Endothelial cell of umbilical vein (primary cell): ENCODE data around the gene NMT2. TPM values are rescaled to one million over a fixed set of nuclear protein-coding genes. Genes with fewer than 3 reads are reported as not detected.

ENCODE experiments used
- Bru-seq: library from RNA; stranded (reverse); fragments of 400-500 nt; gene quantifications from one replicate; lab custom pipeline; 2021; lab: Mats Ljungman, UMichigan
- BruChase-seq, 2 experiments: library from RNA; stranded (reverse); fragments of 400-500 nt; gene quantifications; one replicate each; lab custom pipeline; 2021; lab: Mats Ljungman, UMichigan
- BruUV-seq: library from RNA; stranded (reverse); fragments of 400-500 nt; replicated peaks from 2 replicates; lab custom pipeline; 2021; lab: Mats Ljungman, UMichigan
- CTCF ChIA-PET: fragments of 300-600, 350-600 bp; sonication (Branson Sonifier 250); formaldehyde crosslinking; loops from one replicate; lab custom pipeline; 2021; ENCODE audit warnings: antibody characterized with exemption, inconsistent platforms; lab: Charles Lee
- POLR2A ChIA-PET: fragments of 300-600, 350-600 bp; sonication (Branson Sonifier 250); formaldehyde crosslinking; loops from one replicate; lab custom pipeline; 2021; ENCODE audit warnings: antibody characterized with exemption, inconsistent platforms; lab: Charles Lee
- DNase-seq: peaks from one replicate; pipeline ENCODE4 v3.0.0-alpha.2; 2011; ENCODE audit warnings: low read depth, low spot score
- FAIRE-seq: peaks from 2 replicates; lab custom pipeline; 2011; peaks lifted over from hg19 to GRCh38; lab: Jason Lieb, UNC
- H2AFZ ChIP-seq: 2 replicates; pipeline ENCODE4 v1.6.0; 2012; ENCODE audit warnings: low read depth, low read length, control low read depth, inconsistent platforms
- H3K27ac ChIP-seq: 2 replicates; pipeline ENCODE4 v1.5.1; 2011; ENCODE audit warnings: low read depth, mild to moderate bottlenecking, control low read depth, low read length, moderate library complexity; ENCODE audit not compliant: insufficient read depth
- H3K27me3 ChIP-seq, 2 experiments: 2 replicates each; pipeline versions ENCODE4 v1.6.0 to v1.6.1; 2011; ENCODE audit warnings: low read length in 2 of 2, mixed read lengths in 1 of 2; ENCODE audit not compliant: control insufficient read depth in 2 of 2, insufficient read depth in 2 of 2
- H3K36me3 ChIP-seq, 2 experiments: 2 replicates in 1 of 2; 3 replicates in 1 of 2; pipeline ENCODE4 v1.5.1; 2011; ENCODE audit warnings: low read length in 2 of 2, mild to moderate bottlenecking in 1 of 2, moderate library complexity in 1 of 2; ENCODE audit not compliant: control insufficient read depth in 2 of 2, insufficient read depth in 2 of 2; ENCODE audit errors: extremely low read depth in 1 of 2
- H3K4me1 ChIP-seq: 3 replicates; pipeline ENCODE4 v1.5.1; 2011; ENCODE audit warnings: mild to moderate bottlenecking, low read length; ENCODE audit not compliant: control insufficient read depth, insufficient read depth; ENCODE audit errors: extremely low read depth
- H3K4me2 ChIP-seq: 2 replicates; pipeline ENCODE4 v1.6.1; 2011; ENCODE audit warnings: low read length, control low read depth, mixed read lengths; ENCODE audit not compliant: insufficient read depth
- H3K4me3 ChIP-seq, 3 experiments: fragments of 200-600 bp in 1 of 3; sonication (generic), shearing (Covaris generic) in 1 of 3; replicated peaks in 1 of 3; 2 replicates each; pipeline ENCODE4 v1.5.1; 2011 to 2016; ENCODE audit warnings: control low read depth in 3 of 3, low read length in 3 of 3, mild to moderate bottlenecking in 2 of 3, inconsistent platforms in 1 of 3, low read depth in 1 of 3, moderate library complexity in 1 of 3; ENCODE audit not compliant: insufficient read depth in 1 of 3
- H3K79me2 ChIP-seq: 2 replicates; pipeline ENCODE4 v1.6.0; 2012; ENCODE audit warnings: low read length, inconsistent platforms; ENCODE audit not compliant: control insufficient read depth, insufficient read depth
- H3K9ac ChIP-seq: replicated peaks from 2 replicates; pipeline ENCODE3; 2011; ENCODE audit warnings: low read length, control low read depth; ENCODE audit not compliant: insufficient read depth; ENCODE audit errors: extremely low read depth
- H3K9me1 ChIP-seq: replicated peaks from 3 replicates; pipeline ENCODE4 v1.6.0; 2011; ENCODE audit warnings: mild to moderate bottlenecking, low read length; ENCODE audit not compliant: control insufficient read depth, insufficient read depth; ENCODE audit errors: extremely low read depth
- H3K9me3 ChIP-seq: replicated peaks from 2 replicates; pipeline ENCODE4 v1.5.1; 2012; ENCODE audit warnings: low read length, inconsistent platforms; ENCODE audit not compliant: control insufficient read depth, insufficient read depth
- H4K20me1 ChIP-seq: replicated peaks from 2 replicates; pipeline ENCODE3; 2011; ENCODE audit warnings: mild to moderate bottlenecking, low read length; ENCODE audit not compliant: control insufficient read depth, insufficient read depth; ENCODE audit errors: extremely low read depth
- CTCF ChIP-seq, 2 donors: IDR thresholded peaks; 1 replicate in 1 of 2; 2 replicates in 1 of 2; pipeline ENCODE4 v1.5.1; 2011; ENCODE audit warnings: low read length in 2 of 2, mild to moderate bottlenecking in 2 of 2, moderate library complexity in 2 of 2, control low read depth in 1 of 2, inconsistent platforms in 1 of 2, low read depth in 1 of 2; ENCODE audit not compliant: insufficient read depth in 1 of 2; ENCODE audit errors: extremely low read depth in 1 of 2
- EZH2 ChIP-seq: IDR thresholded peaks from 2 replicates; pipeline ENCODE4 v1.6.1; 2012; ENCODE audit warnings: borderline replicate concordance, low read depth, mild to moderate bottlenecking, moderate library complexity, low read length, inconsistent platforms; ENCODE audit not compliant: severe bottlenecking
- MYC ChIP-seq: IDR thresholded peaks from one replicate; pipeline ENCODE4 v1.6.1; 2011; ENCODE audit warnings: mild to moderate bottlenecking, low read depth, low read length
- POLR2A ChIP-seq: IDR thresholded peaks from 2 replicates; pipeline ENCODE4 v1.6.1; 2012; ENCODE audit warnings: low read depth, mild to moderate bottlenecking, control low read depth, low read length
- POLR2AphosphoS5 ChIP-seq: IDR thresholded peaks from 2 replicates; pipeline ENCODE4 v1.6.1; 2012; ENCODE audit warnings: low read depth, mild to moderate bottlenecking, control low read depth, low read length, moderate library complexity; ENCODE audit not compliant: insufficient read depth
- dilution Hi-C: fragments of 300-500 bp; cut with MboI; formaldehyde crosslinking; loops from one replicate; pipeline ENCODE4 v1.15.0; 2019; ENCODE audit warnings: low sequenced_read_pairs; ENCODE audit not compliant: extremely low pct_ligation_motif_present
- intact Hi-C: fragments of 100-400 bp; cut with micrococcal nuclease; formaldehyde crosslinking; loops from one replicate; pipeline ENCODE4 v1.10.0; 2022
- long read RNA-seq: library from polyadenylated mRNA; stranded (forward); transcript quantifications from one replicate; pipeline ENCODE4 v2.0.0, GENCODE V29; 2021
- polyA minus RNA-seq, 3 experiments: library from RNA; depleted of rRNA, polyadenylated mRNA; stranded (reverse); fragments of >200 nt; gene quantifications; 1 replicate in 1 of 3; 2 replicates in 2 of 3; pipeline ENCODE4 v1.2.3, GENCODE V29; 2011
- polyA plus RNA-seq, 4 experiments: library from polyadenylated mRNA; depleted of rRNA in 3 of 4; stranded (reverse) in 3 of 4; unstranded in 1 of 4; fragments of >200 nt; gene quantifications; 2 replicates each; pipeline versions ENCODE4 v1.2.1 to v1.2.3, GENCODE V29; 2011 to 2012; ENCODE audit warnings: missing spikeins in 1 of 4
- total RNA-seq: library from RNA; stranded (reverse); gene quantifications from 2 replicates; pipeline ENCODE4 v1.2.3, GENCODE V29; 2021

The NMT2 gene
- total RNA-seq (109 and 110 TPM in 2 replicates), polyA plus RNA-seq (31.9 and 39.0 TPM in 2 replicates), polyA minus RNA-seq (32.7 and 34.9 TPM in 2 replicates), Bru-seq, nascent RNA (percentile 94 among the genes with signal in this experiment), BruChase-seq, experiment 1, labeled RNA remaining after a 6-hour chase (percentile 91 among the genes with signal in this experiment), BruChase-seq, experiment 2, labeled RNA remaining after a 2-hour chase (percentile 93 among the genes with signal in this experiment)
- 48.3 and 49.3 TPM in 2 replicates for polyA plus RNA-seq (2011; cell fraction: cytosol; rRNA removed)
- polyA plus RNA-seq (2011; cell fraction: nucleus; rRNA removed) = 78.4 and 107 TPM in 2 replicates
- polyA plus RNA-seq (2012) = 58.9 and 84.5 TPM in 2 replicates
- not detected for polyA minus RNA-seq (2011; cell fraction: cytosol; rRNA and poly(A)+ RNA removed)
- 58.9 and 70.1 TPM in 2 replicates for polyA minus RNA-seq (2011; cell fraction: nucleus; rRNA and poly(A)+ RNA removed)
- long read RNA-seq, transcript NMT2-201 (13 exons, 2,457 nt) = minor isoform, 20 of 262 reads
- long read RNA-seq, transcript NMT2-202 (12 exons, 2,907 nt) = major isoform, 105 of 262 reads
- long read RNA-seq, partial matches to known transcripts = 16 of 262 reads
- long read RNA-seq, other reads (novel, unspliced or antisense) = 121 of 262 reads

- Histone ChIP-seq H3K9me1 (no peaks in the 10 kb centered on the region), H3K4me3 (peak within 1 kb of the TSS; percentile 91 to 100 (median 99)), H3K9me3 (no peaks in the 10 kb centered on the region), H3K27ac (peak within 1 kb of the TSS; percentile 58), H3K27me3 (no peaks in the 10 kb centered on the region), H3K4me1 (peaks cover 35% of the 10 kb centered on the region), H2AFZ (peak within 1 kb of the TSS; percentile 78), H3K79me2 (peaks cover 50% of the 10 kb centered on the region), H4K20me1 (peaks cover 10% of the 10 kb centered on the region), H3K36me3 (no peaks in the 10 kb centered on the region), H3K4me2 (peak within 1 kb of the TSS; percentile 99), H3K9ac (peak within 1 kb of the TSS; percentile 91)
- TF ChIP-seq MYC (no peak), CTCF (IDR thresholded peaks at IDR 0.05; ENCODE audit: extremely low read depth in 1 of 2, insufficient read depth in 1 of 2, low read depth in 1 of 2, low read length in 2 of 2) (peak in 1 of 2 donors; percentile 48), EZH2 (no peak), POLR2AphosphoS5 (peak; percentile 93), POLR2A (peak; percentile 82)
- DNase-seq (peak; percentile 81), FAIRE-seq (no peak)
- intact Hi-C loops = loop anchor here (1.0 to 5.0 kb wide), 2 partner anchors 32 to 219 kb away; no protein-coding TSS in a partner anchor
- ChIA-PET CTCF (interaction anchor here (0.6 to 4.3 kb wide), 21 partner anchors 15 to 217 kb away, joined by 3 to 23 read pairs (median 4); partner anchors contain the start of gene FAM171A1), POLR2A (interaction anchor here (0.6 to 2.8 kb wide), 8 partner anchors 11 to 290 kb away, joined by 3 to 16 read pairs (median 4); no protein-coding TSS in a partner anchor)
- BruUV-seq = no TSS peak
- dilution Hi-C loops = no loop called here
Measured at GRCh38 chr10:15168291-15168785, at the start of gene NMT2. Gene NMT2, minus strand, starts transcription at chr10:15168693. Its CDS starts 81 bp downstream, at chr10:15168612.
